Measurements from ENCODE around the gene GLIS2. TPM values are rescaled to one million over a fixed set of nuclear protein-coding genes. Genes with fewer than 3 reads are reported as not detected.

Gene GLIS2
- polyA plus RNA-seq, 2 of the 4 experiments (the other 2 are of a cell fraction): 5.5 to 15.8 TPM

DNA sequence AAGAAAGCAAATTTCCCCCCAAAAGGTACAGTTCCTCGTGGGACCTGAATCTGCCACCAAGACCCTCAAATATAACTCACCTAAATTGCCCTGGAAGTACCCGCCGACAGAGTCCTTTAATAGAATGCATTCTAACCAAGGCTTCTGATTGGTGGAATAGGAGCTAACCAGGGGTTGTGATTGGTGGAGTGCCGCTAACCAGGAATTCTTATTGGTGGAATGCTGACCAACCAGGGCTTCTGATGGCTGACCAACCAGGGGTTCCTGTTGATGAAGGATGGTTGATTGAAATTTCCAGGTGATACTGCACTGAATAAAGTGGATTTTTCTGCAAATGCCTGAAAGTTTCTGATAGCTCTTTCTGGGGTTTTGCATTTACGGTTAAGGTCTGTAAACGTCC, 49.5 kb upstream of the GLIS2 start:
- Histone ChIP-seq H3K4me3 (no peak overlapping the region), H3K4me1 (peaks cover 19% of the 10 kb centered on the region), H3K27ac (no peak overlapping the region), H3K9me3 (no peaks in the 10 kb centered on the region), H3K4me2 (no peak overlapping the region)
- DNase-seq (ENCODE audit: low read depth in 1 of 2, low spot score in 1 of 2) (peak; percentile 61 to 77), ATAC-seq (no peak), FAIRE-seq (no peak)
- POLR2A ChIA-PET: no interaction called here
- WGBS (ENCODE audit: missing lambda C conversion rate): 92% methylated on average over 6 of the region's 6 CpGs
- TF ChIP-seq SREBF2 (IDR thresholded peaks at IDR 0.05) (no peak), CHD4 (IDR thresholded peaks at IDR 0.05; ENCODE audit: borderline replicate concordance) (no peak), MYC (IDR thresholded peaks at IDR 0.05; ENCODE audit: borderline replicate concordance, low read length) (no peak), RFX5 (IDR thresholded peaks at IDR 0.05) (peak; percentile 79; the same call in 1 of the 2 replicates), CEBPB (IDR thresholded peaks at IDR 0.05) (no peak)
- TF ChIP-seq, protein P1, sequence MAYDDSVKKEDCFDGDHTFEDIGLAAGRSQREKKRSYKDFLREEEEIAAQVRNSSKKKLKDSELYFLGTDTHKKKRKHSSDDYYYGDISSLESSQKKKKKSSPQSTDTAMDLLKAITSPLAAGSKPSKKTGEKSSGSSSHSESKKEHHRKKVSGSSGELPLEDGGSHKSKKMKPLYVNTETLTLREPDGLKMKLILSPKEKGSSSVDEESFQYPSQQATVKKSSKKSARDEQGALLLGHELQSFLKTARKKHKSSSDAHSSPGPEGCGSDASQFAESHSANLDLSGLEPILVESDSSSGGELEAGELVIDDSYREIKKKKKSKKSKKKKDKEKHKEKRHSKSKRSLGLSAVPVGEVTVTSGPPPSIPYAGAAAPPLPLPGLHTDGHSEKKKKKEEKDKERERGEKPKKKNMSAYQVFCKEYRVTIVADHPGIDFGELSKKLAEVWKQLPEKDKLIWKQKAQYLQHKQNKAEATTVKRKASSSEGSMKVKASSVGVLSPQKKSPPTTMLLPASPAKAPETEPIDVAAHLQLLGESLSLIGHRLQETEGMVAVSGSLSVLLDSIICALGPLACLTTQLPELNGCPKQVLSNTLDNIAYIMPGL (CRISPR knock-in tag; IDR thresholded peaks at IDR 0.05; ENCODE audit: borderline replicate concordance): no peak
- TF ChIP-seq, protein P2, sequence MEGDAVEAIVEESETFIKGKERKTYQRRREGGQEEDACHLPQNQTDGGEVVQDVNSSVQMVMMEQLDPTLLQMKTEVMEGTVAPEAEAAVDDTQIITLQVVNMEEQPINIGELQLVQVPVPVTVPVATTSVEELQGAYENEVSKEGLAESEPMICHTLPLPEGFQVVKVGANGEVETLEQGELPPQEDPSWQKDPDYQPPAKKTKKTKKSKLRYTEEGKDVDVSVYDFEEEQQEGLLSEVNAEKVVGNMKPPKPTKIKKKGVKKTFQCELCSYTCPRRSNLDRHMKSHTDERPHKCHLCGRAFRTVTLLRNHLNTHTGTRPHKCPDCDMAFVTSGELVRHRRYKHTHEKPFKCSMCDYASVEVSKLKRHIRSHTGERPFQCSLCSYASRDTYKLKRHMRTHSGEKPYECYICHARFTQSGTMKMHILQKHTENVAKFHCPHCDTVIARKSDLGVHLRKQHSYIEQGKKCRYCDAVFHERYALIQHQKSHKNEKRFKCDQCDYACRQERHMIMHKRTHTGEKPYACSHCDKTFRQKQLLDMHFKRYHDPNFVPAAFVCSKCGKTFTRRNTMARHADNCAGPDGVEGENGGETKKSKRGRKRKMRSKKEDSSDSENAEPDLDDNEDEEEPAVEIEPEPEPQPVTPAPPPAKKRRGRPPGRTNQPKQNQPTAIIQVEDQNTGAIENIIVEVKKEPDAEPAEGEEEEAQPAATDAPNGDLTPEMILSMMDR (IDR thresholded peaks at IDR 0.05): no peak
- CTCF ChIA-PET: interaction anchor here (0.7 to 5.5 kb wide), 8 partner anchors 9 to 137 kb away, joined by 3 to 62 read pairs (median 4); no protein-coding TSS in a partner anchor

DNA sequence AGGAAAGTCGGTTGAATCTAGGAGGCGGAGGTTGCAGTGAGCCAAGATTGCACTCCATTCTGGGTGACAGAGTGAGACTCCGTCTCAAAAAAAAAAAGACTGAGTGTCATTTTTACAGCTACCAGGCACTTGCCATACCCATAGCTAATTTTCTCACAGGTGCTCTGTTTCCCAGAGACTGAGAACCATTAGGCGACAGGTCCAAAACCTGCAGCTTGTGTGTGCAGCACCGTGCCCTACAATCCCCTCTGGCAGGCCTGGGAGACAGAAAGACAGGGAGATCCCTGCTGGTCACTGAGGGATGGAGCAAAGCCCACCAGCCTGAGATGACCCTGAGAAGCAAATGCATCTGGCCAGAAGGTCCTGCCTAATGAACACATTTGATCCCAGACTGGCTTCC, 45.8 kb upstream of the GLIS2 start:
- POLR2A ChIA-PET: interaction anchor here (1.4 kb wide), 1 partner anchor 16 kb away, joined by 3 read pairs; no protein-coding TSS in a partner anchor
- H3K4me2 ChIP-seq: peak overlapping the region; percentile 90
- H3K27ac ChIP-seq: peak overlapping the region in 1 of 2 experiments; percentile 98; a peak in 3 of 6 replicates
- no peak overlapping the region for H3K4me3 ChIP-seq
- TF ChIP-seq TP53 (CRISPR knock-in tag; IDR thresholded peaks at IDR 0.05): no peak
- no peak for TF ChIP-seq CBX2 (IDR thresholded peaks at IDR 0.05; ENCODE audit: borderline replicate concordance, low read depth)
- TF ChIP-seq FOXS1 (CRISPR knock-in tag; IDR thresholded peaks at IDR 0.05): no peak
- TF ChIP-seq RARB (CRISPR knock-in tag; IDR thresholded peaks at IDR 0.05): no peak
- FAIRE-seq (no peak), ATAC-seq (no peak), DNase-seq (ENCODE audit: low read depth in 1 of 2, low spot score in 1 of 2) (no peak)
- WGBS (ENCODE audit: missing lambda C conversion rate): 85% methylated on average over 5 of the region's 5 CpGs
- CTCF ChIA-PET: interaction anchor here (0.6 to 10.9 kb wide), 9 partner anchors 8 to 540 kb away, joined by 4 to 152 read pairs (median 18); no protein-coding TSS in a partner anchor
- H3K9me3 ChIP-seq: no peaks in the 10 kb centered on the region
- H3K4me1 ChIP-seq: peaks cover 10% of the 10 kb centered on the region

DNA sequence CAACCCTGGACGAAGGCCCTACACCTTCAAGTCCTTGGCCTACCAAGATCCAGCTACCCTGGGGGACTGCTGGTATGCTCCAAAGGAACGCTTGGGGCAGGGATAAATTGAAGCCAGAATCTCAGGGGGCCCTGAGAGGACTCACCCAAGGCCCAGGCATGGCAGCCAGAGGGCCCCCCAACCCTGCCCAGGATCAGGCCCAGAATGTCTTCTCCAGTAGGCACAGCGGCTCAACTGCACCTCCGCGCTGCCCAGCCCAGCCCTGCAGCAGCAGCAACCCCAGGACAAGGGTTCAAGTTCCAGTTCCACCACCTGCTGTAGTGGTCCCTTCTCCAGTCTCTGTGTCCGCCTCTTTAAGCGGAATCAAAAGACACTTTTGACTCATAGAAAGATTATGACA, 45.3 kb upstream of the GLIS2 start:
- peak overlapping the region; percentile 87 for H3K4me3 ChIP-seq
- POLR2A ChIA-PET: interaction anchor here (1.4 to 1.8 kb wide), 3 partner anchors 17 to 53 kb away, joined by 3 to 10 read pairs (median 7); partner anchors contain the start of gene GLIS2

More for the DNA sequence above, 45.3 kb upstream of the GLIS2 start:
- H3K27ac ChIP-seq: peak overlapping the region; percentile 98 to 99
- ATAC-seq (no peak), DNase-seq (ENCODE audit: low read depth in 1 of 2, low spot score in 1 of 2) (no peak), FAIRE-seq (no peak)
- CTCF ChIA-PET: interaction anchor here (0.6 to 10.9 kb wide), 11 partner anchors 9 to 540 kb away, joined by 3 to 152 read pairs (median 18); no protein-coding TSS in a partner anchor
- WGBS (ENCODE audit: missing lambda C conversion rate): 90% methylated on average over 7 of the region's 7 CpGs
- TF ChIP-seq TFCP2L1 (CRISPR knock-in tag; IDR thresholded peaks at IDR 0.05): no peak
- TF ChIP-seq, protein P1 (CRISPR knock-in tag; IDR thresholded peaks at IDR 0.05; ENCODE audit: borderline replicate concordance): no peak
- no peak for TF ChIP-seq RNF2 (IDR thresholded peaks at IDR 0.05; ENCODE audit: borderline replicate concordance, low read depth)
- TF ChIP-seq FOSL2 (IDR thresholded peaks at IDR 0.05): no peak
- TF ChIP-seq FOSL2 (CRISPR knock-in tag; IDR thresholded peaks at IDR 0.05): no peak
- TF ChIP-seq EHF (CRISPR knock-in tag; IDR thresholded peaks at IDR 0.05): no peak
- TF ChIP-seq CHD4 (IDR thresholded peaks at IDR 0.05; ENCODE audit: borderline replicate concordance): no peak
- H3K4me2 ChIP-seq: peak overlapping the region; percentile 90
- peaks cover 10% of the 10 kb centered on the region for H3K4me1 ChIP-seq
- no peaks in the 10 kb centered on the region for H3K9me3 ChIP-seq

All from A549 (cell line).